ENCODE results near the gene SKOR1.

SKOR1 gene

DNA sequence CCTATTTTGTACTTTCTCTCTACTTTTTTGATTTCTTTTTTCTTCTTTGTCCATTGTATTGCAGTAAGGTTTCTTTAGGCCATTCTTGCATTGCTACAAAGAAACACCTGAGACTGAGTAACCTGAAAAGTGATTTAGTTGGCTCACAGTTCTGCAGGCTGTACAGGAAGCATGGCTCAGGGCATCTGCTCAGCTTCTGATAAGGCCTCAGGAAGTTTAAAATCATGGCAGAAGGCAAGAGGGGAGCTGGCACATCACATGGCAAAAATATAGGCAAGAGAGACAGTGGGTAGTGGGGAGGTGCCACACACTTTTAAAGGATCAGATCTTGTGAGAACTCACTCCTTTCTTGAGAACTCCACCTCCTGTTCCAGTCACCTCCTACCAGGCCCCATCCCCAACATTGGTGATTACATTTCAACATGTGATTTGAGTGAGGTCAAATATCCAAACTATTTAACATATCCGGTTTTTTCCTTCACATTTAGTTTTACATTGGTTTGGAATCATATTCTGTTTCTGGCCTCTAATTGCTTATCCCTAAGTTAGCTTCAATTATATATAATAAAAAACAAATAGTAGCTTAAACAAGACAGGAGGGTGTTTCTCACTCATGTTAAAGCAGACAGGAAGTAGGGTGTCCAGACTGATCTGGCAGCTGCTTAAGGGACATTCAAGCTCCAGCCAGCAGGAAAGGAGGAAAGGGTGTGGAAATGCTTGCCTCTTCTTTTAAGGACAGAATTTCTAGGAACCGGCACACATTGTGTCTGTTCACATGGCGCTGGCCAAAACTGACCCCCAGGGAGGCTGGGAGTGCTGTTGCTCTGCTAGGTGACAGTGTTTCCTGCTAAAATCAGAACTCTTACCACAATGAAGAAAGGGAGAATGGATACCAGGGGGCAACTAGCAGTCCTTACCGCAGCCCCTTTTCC lies 28.8 kb upstream of the SKOR1 start:
- DNase-seq (ENCODE audit: low read depth) = no peak

GRCh38 chr15:67799801-67800205 lies 25.5 kb upstream of the SKOR1 start:
- DNase-seq (ENCODE audit: low read depth) = no peak

- no peak for DNase-seq (ENCODE audit: low read depth)
These were observed 24.2 kb upstream of the SKOR1 start for GRCh38 chr15:67801142-67801541.

DNA sequence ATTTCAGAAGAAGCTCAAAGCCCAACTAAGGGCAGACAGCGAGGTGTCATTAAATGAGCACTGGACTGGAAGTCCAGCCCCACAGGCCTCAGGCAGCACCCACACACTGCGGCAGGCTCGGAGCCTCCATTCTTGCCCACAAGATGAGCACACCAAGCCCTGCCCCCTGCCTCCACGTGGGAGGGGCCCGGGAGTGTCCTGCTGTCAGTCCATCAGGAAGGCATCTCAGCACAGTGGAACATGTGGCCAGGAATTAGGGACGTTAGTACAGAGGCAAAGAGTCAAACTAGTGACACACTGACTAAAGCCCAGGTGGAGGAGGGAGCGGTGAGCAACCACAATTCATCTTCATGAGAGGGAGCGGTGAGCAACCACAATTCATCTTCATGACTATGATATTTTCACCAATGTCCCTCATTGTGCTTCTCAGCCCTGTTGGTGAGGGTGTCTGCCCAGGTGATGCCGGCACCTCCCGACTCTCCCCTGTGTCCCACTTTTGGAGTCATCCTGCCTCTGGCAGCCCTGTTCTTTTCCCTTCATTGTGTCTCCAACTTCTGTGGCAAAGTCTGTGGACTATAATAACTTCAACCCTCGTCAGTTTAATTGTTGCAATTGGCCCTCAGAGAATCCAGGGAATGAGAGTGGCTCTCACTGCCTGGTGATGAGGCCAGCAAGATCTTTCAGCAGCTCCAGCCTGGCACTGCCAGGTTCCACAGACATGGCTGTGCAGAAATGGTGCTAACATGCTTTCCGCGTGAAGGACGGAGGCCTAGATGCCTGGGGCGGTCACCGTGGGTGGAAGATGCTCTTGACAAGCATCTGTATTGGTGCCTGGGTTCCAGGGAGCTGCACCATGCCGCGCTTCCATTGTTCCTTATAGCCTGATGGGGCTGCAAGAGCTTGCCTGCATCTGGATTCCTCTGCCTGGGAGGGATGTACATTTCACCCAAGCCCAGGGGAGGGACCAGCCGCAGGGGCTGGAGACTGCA lies 23.1 kb upstream of the SKOR1 start:
- no peak for DNase-seq (ENCODE audit: low read depth)

GRCh38 chr15:67803299-67803698 lies 22.0 kb upstream of the SKOR1 start:
- no peak for DNase-seq (ENCODE audit: low read depth)

GRCh38 chr15:67803996-67804843 lies 21.1 kb upstream of the SKOR1 start:
- no peak for DNase-seq (ENCODE audit: low read depth)

DNA sequence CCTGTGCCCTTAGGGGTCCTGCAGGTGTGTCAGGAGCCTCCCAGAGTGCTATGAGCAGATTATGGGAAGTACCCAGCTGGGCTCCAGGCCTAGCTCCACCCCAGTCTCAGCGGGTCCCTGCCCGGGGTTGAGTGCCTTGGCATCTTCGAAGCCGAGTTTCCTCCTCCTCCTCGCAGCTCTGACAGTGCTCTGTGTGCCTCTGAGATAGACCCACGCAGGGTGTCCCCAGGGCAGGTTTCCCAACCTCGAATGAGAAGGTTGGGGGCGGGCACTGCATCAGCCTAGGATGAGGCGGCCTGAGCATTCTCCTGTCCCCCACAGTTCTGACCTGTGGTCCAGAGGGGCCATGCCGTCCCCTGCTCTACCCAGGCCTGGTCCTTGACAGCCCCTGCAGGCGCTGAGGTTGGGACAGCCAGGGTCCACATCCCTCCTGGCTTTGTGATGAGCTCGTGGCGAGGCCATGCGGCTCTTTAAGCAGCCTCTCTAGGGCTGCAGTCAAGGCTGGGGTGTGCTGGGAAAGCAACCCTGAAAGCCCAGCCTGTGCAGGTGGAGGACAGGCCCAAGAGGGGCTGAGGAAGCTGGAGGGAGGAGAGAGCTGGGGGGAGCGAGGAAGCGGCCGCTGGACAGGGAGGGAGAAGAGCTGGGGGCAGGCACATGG lies 20.2 kb upstream of the SKOR1 start:
- DNase-seq (ENCODE audit: low read depth) = no peak

DNA sequence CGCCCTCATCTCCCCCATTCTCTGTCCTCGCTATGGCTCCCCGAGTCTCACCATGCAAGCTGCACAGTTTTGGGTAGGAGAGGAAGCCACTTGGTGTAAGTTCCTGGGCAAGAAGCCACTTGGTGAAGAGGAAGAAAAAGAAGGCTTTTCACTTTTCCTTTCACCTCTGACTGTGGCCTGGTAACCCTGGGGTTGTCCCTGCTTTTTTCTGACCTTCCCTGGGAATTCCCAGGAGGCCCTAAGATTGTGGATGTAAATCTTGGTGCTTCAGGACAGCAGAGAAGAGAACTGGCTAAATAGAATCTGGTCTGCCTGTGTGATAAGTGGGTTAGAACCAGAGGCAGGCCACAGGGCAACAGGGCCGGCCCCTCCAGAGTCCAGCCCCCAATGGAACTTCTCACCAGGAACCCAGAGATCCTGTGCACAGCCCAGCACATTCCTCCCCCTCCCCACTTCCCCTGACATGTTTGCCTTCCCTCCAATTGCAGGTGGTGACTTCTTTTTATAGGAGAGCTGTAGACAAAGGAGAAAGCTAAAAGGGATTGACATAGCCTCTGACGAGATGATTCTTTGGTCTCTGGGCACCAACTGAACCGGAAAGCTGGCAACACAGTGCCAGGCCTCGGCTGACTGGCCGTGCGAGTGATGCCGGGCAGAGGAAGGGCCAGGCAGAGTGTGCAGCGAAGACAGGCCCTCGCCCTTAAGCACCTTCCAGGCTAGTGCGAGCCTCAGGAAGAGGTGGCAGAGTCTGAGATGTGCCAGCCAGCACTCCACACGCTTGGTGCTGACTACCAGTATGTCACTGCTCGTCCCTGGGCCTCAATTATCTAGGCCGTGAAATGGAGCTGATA lies 19.4 kb upstream of the SKOR1 start:
- no peak for DNase-seq (ENCODE audit: low read depth)

- DNase-seq (ENCODE audit: low read depth) = no peak
These were observed 18.8 kb upstream of the SKOR1 start for GRCh38 chr15:67806536-67806935.

DNA sequence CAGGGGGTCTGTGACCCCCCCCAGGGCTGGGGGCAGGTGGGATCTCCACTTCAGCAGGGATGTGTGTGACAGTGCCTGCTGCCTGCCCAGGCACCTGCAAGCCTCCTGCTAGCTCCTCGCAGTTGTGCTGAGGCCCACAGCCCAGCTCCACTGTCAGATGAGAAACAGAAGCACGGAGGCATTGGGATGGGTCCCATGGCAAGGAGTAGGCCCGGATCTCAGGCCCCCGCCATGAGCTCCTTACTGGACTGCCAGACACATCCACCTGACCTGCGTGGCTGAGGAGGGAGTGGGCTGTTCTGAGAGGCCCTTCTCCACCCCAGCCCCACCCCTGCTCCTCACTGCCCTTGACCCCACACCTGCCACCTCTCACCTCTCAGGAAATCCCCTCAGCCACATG lies 18.2 kb upstream of the SKOR1 start:
- DNase-seq (ENCODE audit: low read depth) = no peak

DNA sequence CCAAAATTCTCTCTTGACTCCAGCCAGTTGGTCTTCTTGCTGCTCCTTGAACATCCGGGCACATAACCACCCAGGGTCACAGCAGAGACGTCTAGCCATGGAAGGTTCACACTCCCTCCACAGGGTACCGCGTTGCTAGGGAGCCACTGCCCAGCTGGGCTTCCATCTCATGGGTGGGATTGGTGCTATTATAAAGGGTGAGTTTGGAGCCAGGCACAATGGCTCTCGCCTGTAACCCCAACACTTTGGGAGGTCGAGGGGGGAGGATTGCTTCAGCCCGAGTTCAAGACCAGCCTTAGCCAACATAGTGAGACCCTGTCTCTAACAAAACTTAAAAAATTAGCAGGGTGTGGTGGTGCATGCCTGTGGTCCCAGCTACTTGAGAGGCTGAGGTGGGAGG lies 17.5 kb upstream of the SKOR1 start:
- DNase-seq (ENCODE audit: low read depth) = no peak

DNA sequence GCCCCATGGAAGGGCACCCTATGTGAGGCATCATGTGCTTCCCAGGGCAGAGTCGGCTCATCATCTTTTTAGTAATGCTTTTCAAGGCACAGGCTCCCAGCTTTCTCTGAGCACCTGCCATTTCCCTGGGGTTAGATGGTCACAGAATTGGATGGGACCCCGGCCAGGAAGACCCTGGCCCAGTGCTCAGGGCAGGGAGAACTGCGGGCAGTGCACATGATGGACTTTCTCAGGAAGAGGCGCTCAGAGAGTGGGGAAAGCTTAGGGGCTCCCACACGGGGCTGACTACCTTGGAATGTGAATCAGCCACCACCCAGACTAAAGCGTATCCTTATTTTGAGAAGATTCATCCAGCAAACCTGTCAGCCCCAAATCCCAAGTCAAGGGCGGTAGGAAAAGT lies 16.5 kb upstream of the SKOR1 start:
- no peak for DNase-seq (ENCODE audit: low read depth)

- no peak for DNase-seq (ENCODE audit: low read depth)
These were observed 15.9 kb upstream of the SKOR1 start for GRCh38 chr15:67809441-67809840.

GRCh38 chr15:67809866-67810265 lies 15.4 kb upstream of the SKOR1 start:
- no peak for DNase-seq (ENCODE audit: low read depth)

GRCh38 chr15:67812241-67812644 lies 13.1 kb upstream of the SKOR1 start:
- no peak for DNase-seq (ENCODE audit: low read depth)

GRCh38 chr15:67813104-67813634 lies 12.1 kb upstream of the SKOR1 start:
- DNase-seq (ENCODE audit: low read depth) = no peak

DNA sequence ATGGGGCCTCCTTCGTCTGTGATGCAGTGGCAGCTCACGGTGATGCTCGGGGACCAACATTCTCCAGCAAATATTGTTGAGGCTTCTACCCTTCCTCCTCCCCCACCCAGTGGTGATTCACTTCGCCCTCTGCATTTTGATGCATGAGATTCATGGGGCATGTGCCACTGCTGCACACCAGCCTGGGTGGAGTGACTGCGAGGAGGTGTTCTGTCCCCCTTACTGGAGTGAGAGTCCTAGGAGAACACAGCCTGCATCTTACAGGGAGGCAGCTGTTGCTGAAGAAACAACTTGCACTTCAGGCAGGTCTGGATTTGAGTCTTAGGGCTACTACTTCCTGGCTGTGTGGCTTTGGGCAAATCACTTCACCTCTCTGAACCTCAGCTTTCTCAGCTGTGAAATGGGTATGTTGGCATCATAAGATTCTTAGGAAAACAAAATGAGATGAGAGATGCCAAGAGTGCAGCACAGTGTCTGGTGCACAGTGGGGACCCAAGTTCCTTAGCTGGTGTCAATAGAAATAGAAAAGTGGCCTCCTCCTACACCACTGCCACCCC lies 10.2 kb upstream of the SKOR1 start:
- no peak for DNase-seq (ENCODE audit: low read depth)

GRCh38 chr15:67816668-67817067 lies 8.6 kb upstream of the SKOR1 start:
- DNase-seq (ENCODE audit: low read depth) = no peak

DNA sequence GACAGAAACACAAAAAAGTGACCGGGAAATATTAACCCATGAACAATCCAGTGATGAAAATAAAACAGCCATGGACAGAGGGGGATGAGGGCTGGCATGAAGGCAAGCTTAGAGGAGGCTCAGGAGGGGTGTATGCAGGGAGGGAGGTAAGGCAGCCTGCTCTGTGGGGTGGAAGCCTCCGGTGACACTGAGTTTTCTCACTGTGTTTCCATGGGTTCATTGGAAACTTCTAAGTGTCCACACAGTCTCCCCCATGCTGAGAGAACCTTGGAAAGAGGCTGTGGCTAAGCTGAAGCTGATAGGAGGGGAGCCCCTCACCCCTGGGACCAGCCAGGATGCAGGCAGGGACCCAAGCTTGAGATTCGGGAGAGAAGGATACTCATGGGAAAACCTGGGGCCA lies 6.8 kb upstream of the SKOR1 start:
- no peak for DNase-seq (ENCODE audit: low read depth)

- no peak for DNase-seq (ENCODE audit: low read depth)
These were observed 5.7 kb upstream of the SKOR1 start for GRCh38 chr15:67819636-67820035.
